GM19397 (cell line): ENCODE results near the gene ZBTB16.

Experiments
- ATAC-seq: cut with Tn5 transposase; IDR thresholded peaks from one replicate; pipeline ENCODE4 v1.9.1; 2021; ENCODE audit warnings: mild to moderate bottlenecking, moderate library complexity; ENCODE audit not compliant: unreplicated experiment

The ZBTB16 gene

GRCh38 chr11:114200351-114201133, 141.0 kb downstream of the ZBTB16 start:
- ATAC-seq, result no peak

DNA sequence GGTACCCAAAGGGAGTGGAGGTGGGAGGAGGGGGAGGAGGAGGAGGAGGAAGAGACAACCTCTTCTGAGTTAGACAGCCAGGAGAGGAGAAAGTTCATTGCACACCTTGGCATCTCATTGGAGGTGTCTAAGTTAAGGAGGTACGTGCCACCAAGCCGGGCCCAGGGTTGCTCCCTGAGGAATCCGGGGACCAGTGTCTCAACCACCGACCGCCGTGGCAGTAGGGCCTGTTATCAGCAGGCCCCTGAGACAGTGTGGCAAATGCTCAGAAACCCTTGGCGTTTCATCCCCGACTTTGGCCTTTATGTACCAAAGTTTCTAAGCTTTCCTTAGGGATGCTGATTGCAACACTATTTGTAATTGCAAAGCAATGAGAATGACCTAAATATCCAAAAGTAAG, 141.7 kb downstream of the ZBTB16 start:
- ATAC-seq, result no peak

GRCh38 chr11:114202011-114202609, 142.6 kb downstream of the ZBTB16 start:
- ATAC-seq, result no peak

GRCh38 chr11:114207096-114207495, 147.6 kb downstream of the ZBTB16 start:
- no peak for ATAC-seq

GRCh38 chr11:114208377-114208776, 148.9 kb downstream of the ZBTB16 start:
- no peak for ATAC-seq

DNA sequence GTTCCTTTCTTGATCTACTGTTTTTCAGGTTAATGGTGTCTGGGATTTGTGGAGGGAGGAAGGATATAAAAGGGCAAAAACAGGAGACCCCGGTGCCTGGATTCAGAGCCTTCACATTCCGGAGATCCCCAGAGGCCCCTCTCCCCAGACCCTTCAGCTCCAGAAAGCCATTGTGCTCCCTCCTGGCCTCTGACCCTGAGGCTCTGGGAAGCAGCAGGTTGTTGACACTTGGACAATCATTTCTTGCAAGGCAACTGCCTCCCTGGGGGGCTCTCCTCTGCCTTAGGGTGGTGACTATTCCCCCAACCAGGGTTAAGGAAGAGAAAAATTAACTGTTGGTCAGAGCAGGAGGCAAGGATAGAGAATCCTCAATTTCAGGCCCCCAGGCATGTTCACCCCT, 149.8 kb downstream of the ZBTB16 start:
- no peak for ATAC-seq

DNA sequence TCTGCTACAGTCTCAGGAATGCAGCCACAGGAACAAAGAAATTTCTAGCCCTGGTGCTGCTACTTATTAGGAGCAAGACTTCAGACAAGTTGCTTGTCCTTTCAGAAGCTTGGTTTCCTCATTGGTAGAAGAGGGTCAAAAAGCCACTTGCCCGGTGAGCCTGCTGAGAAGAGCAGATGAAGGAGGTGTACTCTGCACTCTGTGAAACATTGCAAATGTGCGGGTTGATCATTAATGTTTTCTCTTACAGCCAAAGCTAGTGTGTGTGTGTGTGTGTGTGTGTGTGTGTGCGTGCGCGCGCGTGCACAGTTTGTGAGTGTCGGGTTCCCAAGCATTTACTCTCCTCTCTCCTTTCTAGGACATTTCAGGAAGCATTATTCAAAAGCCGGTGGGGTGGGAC, 150.4 kb downstream of the ZBTB16 start:
- ATAC-seq, result no peak

DNA sequence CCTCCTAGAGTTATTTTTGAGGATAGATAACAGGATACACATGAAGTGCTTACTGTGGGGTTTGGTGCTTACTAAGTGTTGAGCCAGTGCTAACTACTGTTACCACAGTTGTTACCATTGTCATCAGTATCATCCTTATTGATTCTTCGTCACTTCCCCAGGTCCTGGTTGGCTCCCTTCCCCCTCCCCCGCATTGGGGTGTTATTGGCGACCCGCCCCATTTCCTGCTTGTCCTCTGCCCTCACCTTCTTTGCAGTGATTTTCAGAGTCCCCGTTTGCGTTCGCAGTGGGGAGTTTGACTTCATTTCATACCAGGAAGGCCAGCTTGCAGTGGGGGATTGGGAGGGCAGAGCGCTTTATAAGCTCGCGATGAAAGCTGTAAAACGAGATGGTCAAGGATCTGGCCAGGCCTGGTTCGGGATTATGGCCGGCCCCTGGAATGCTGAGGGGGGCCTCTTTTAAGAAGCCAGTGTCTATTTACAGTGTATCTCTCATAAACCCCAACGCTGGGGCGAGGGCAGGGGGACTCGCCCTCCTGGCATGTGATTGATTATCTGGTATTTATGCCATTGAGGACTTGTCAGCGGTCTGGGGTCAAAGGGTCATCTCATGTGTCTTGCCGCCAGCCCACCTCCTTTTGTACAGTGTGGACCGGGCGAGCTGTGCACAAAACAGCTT, 152.1 kb downstream of the ZBTB16 start:
- no peak for ATAC-seq

- no peak for ATAC-seq
Observed at GRCh38 chr11:114213622-114214021, 154.1 kb downstream of the ZBTB16 start.

- ATAC-seq, result no peak
Observed at GRCh38 chr11:114215428-114215827, 155.9 kb downstream of the ZBTB16 start.

- no peak for ATAC-seq
Observed at GRCh38 chr11:114215871-114216795, 156.6 kb downstream of the ZBTB16 start.

DNA sequence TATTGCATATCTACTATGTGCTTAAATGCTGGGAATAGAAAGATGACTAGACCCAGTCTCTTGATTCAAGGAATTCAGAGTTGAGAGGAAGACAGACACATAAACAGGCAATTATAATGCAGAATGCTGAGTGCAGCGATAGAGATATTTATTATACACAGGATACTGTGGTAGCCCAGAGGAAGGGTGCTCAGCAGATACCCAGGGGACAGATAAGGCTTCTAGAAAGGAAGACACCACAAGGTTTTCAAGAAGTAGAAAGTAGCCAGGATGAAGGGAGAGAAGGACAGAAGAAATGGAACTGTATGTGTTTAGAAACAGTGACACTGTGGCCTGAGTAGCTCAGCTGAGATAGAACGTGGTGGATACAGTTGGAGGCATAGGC, 157.3 kb downstream of the ZBTB16 start:
- ATAC-seq, result no peak

DNA sequence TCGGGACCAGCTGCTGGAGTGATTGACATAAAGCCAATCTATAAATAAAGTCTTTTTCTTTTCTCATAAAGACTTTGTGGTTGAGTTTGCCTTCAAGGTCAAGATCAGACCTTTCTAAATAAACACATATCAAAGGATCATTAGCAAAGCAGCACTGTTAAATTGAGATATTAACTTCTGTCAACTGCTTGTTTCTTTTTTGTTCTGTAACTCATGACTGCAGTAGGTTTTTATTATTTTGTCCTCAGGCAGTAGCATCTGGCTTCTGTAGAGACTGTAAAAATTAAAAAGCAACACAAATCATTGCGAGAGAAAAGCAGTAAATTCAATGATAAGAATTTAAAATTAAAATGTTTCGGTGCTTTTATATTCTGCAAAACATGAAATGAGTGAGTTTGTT, 159.0 kb downstream of the ZBTB16 start:
- ATAC-seq, result no peak

GRCh38 chr11:114219559-114220349, 160.2 kb downstream of the ZBTB16 start:
- ATAC-seq, result no peak

DNA sequence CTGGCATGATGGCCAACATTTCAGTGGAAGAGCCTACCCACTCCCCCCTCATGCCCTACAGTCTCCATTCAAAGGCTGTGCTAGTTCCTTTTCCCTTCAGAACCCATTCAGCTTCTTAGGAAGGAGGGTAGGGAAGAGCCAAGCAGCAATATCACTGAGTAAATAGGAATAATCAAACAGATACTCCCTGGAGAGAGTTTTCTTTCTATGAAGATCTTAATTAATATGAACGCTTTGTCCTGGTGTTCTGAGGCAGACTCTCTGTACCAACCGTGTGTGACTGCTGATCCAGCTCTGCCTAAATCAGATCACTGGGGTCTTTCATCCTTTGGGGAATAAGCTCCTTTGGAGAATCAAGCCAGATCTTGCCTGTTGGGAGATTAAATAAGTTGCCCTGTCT, 161.5 kb downstream of the ZBTB16 start:
- no peak for ATAC-seq

DNA sequence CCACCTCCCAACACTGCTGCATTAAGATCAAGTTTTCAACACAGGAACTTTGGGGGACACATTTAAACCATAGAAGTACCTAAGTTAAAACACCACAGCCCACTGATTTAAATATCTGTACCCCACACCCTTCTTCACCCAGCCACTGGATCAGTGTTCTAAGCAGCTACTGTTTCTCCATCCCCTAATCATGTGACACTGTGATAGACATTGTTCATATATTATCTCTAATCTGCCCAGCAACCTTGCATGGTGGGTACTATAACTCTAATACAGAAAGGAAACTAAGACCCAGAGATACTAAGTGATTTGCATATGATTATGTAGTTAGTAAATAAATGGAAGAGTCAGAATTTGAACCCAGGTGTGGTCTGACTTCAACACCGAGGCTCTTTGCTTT, 166.2 kb downstream of the ZBTB16 start:
- ATAC-seq, result no peak

- ATAC-seq, result no peak
Observed at GRCh38 chr11:114226356-114226755, 166.8 kb downstream of the ZBTB16 start.

GRCh38 chr11:114228435-114229411, 169.2 kb downstream of the ZBTB16 start:
- ATAC-seq, result no peak

- no peak for ATAC-seq
Observed at GRCh38 chr11:114230031-114230704, 170.7 kb downstream of the ZBTB16 start.
